Frontal cortex (tissue), 4 donors: ENCODE data around the gene SLC25A26. TPM values are rescaled to one million over a fixed set of nuclear protein-coding genes. Genes with fewer than 3 reads are reported as not detected.
"Not testable (repeated sequence)": the region's sequence is repeated elsewhere in the genome, so short reads cannot be mapped to it uniquely, and the experiment has no call there.

Experiments used
- DNase-seq, 2 donors: peaks; one replicate each; pipeline ENCODE4 v3.0.0; 2012; ENCODE audit warnings: low spot score in 2 of 2
- FAIRE-seq: peaks from 2 replicates; lab custom pipeline; 2012; peaks lifted over from hg19 to GRCh38; lab: Jason Lieb, UNC
- total RNA-seq: library from RNA; depleted of rRNA; stranded (reverse); fragments of >200 nt; gene quantifications from one replicate; pipeline ENCODE4 v1.2.3, GENCODE V29; 2014
- donor health status: control.
- donor health status: control.
- donor health status: control.

The SLC25A26 gene
- total RNA-seq, 1 donor from 2014 or later: 22.0 TPM

DNA sequence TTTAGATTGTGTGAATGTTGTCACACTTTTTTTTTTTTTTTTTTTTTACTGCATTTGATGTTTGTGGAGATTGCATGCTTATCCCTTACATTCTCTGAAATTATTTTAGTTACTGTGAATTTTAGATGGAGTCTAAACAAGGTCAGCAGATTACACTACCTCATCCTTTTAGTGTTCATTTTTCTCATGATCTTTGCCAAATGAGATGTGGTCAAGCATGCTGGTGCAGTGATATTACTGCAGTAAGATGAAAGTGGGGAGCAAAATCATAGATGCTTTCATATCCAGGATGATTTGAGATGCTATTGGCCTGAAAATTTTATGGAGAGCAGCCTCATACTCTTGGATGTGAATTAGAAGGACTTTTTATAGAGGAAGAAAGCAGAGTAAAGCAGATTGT lies 45.8 kb downstream of the SLC25A26 start:
- no peak for DNase-seq
- no peak for FAIRE-seq

DNA sequence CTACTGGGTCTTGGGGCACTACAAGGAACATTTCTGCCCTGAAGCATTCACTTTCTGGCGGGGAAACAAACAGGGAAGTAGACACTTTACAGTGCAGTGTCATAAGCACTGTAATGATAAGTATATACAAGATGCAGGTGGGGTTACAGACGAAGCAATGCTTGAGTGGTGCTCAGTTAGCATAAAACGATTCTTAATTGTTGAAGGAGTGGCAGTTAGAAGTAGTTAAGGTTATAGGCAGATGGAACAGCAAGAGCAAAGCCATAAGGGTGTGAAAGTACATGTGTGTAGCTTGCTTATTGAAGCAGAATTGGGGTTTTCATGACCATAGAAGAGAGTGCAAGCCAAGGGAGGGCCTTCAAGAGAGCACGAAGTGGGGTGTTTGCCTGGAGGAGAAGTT lies 46.2 kb downstream of the SLC25A26 start:
- FAIRE-seq: no peak
- DNase-seq: no peak

DNA sequence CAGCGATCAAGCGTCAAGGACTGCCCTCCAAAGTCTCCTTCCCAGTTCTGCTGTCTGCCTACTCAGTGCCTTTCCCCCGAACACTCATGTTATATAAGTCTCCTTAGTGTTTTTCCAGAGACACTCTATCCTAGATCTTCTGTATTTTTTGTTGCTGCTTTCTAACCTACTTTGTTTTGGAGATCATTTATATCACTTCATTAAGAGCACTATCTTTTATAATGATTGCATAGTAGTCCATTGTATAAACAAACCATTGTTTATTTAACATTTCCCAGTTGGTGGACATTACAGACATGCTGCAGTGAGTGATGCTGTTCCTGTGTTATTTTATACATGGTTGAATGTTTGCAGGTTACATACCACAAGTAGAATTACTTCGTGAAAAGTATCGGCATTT lies 47.1 kb downstream of the SLC25A26 start:
- DNase-seq: no peak
- FAIRE-seq: no peak

DNA sequence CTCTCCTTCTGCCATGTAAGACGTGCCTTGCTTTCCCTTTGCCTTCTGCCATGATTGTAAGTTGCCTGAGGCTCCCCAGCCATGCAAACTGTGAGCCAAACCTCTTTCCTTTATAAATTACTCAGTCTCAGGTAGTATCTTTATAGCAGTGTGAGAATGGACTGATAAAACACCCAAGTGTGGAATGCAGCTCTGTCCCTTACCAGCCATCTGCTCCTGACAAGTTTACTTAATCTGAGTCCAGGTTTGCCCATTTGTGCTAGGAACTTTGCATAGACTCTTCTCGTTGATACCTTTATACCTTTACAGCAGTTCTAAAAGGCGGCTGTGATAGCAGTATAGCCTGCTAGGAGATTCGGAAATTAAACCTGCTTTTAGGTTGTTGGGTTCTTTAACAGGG lies 48.1 kb downstream of the SLC25A26 start:
- DNase-seq (no peak), FAIRE-seq (no peak)

DNA sequence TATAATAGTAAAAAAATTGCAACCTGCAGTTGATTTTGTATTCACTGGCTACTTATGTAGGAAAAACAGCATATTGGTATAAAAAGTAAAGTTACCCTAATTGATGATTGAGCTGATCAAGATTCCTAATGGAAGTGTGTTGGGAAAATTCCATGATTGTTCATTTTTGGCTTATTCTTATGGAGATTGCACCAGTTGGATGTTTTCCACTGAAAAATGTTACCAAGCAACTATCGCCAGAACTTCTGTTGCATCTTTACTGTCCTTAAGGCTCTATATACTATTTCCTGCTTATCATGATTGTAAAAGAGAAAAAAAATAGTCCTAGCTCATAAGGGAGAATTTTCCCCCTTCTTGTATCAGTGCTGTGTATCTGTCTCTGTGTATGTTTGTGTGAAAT lies 48.6 kb downstream of the SLC25A26 start:
- DNase-seq: no peak
- FAIRE-seq: no peak

DNA sequence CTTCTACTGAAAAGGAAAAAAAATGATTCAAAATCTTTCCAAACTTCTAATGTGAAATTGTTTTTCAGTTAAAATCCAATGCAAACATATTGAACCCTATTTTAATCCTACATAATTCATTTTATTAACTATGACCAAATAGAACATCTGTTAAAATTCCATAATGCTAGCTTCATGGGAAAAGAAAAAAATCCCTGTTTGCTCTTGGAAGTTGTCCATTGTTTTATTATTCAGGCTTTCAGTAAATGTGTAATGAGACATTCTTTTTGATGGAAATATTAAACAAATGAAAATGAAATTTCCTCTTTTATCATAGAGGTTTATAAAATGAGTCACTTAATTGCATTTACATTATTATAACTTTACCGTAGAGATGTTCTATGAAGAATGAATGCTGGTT lies 49.5 kb downstream of the SLC25A26 start:
- FAIRE-seq (no peak), DNase-seq (no peak)

DNA sequence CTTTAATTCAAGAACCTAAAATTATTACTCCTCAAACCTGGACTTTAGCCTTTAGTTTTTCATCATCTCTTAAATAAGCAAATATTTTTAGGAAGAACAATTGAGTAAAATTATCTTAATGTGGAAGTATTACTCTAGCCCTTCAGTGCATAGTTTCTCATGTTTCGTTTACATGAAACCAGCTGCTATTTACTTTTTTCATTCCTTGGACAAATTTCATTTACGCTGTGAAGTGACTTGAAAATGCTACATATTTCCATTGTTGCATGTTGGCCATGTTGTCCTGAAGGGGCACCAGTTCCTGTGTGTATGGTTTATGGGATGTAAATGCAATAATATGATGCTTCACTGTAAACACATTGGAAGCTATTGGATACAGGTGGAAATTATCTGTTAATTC lies 49.9 kb downstream of the SLC25A26 start:
- DNase-seq (no peak), FAIRE-seq (no peak)

DNA sequence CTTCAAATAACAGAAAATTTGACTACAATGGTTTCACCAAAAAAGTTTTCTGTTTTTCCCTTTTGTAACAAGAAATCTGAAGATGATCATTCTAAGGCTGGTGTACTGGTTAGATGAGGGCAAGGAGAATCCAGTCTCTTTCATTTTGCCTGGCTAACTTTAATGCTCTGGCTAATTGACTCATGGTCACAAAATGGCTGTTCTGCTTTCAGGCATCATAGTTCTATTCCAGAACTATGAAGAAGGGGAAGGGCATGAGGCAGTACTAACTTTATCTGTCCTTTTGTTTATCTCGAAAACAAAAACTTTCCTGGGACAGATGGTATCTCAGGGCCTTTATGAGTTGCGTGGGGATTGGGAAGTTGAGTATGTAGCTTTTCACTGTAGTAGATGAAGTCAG lies 50.4 kb downstream of the SLC25A26 start:
- FAIRE-seq (no peak), DNase-seq (no peak)

DNA sequence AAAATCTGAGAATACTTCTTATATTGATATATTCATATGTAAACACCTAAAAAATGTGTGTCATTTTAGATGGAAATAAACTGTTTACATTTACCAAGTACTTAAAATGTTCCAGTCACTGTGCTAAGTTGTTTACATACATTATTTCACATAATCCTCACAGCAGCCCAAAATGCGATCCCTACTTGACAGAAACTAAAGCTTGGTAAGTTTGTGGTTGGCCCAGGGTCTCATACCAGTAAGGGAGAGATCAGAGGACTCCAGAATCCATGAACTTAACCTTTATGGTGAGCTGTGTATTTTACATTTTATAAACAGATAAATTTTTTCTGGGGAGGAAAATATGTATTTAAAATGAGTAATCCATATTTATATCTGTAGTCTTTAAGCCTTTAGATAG lies 51.2 kb downstream of the SLC25A26 start:
- DNase-seq: no peak
- no peak for FAIRE-seq

DNA sequence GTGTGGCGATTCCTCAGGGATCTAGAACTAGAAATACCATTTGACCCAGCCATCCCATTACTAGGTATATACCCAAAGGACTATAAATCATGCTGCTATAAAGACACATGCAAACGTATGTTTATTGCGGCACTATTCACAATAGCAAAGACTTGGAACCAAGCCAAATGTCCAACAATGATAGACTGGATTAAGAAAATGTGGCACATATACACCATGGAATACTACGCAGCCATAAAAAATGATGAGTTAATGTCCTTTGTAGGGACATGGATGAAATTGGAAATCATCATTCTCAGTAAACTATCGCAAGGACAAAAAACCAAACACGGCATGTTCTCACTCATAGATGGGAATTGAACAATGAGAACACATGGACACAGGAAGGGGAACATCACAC lies 54.0 kb downstream of the SLC25A26 start:
- DNase-seq, FAIRE-seq: not testable (repeated sequence)

DNA sequence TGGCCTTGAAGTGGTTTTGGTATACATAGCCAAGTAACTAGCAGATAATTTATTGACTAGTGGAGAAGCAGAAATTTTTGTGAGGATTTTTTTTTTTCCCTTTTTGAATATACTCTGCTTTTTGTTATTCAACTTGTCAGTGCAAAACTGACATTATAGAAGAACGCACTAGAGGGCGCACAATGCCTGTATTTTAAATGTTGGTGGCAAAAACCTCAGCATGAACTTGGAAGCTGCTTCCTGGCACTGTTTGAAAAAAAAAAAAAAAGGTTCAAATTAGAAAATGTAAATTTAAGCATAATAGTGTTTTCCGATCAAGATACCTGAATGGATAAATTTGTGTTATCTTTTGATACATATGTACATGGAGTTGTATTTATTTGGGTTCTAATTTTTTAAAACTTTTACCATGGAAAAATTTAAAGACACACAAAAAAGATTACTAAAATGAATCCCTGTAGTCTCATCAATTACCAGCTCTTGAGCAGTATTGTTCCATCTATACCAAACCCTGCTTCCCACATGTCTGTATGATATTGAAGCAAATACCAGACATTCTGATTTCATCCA lies 56.0 kb downstream of the SLC25A26 start:
- FAIRE-seq (peak; percentile 98), DNase-seq (peak; percentile 37 to 39)

DNA sequence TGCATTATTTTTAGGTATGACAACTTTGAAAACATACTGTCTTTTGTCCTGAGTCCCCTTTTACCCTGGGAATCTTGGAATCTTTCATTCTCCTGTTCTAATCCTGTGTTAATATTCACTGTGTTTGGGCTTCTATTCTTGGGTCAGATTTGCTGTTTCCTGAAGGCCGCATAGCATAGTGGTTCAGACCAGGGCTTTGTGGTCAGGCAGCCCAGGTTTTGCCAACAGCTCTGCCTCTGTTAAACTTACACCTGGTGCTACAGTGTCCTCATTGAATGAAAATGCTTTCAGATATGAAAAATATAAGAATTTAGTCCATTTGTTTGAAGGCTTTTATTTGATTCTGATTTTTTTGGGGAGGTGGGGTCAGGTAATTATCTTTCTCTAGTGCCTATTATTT lies 58.4 kb downstream of the SLC25A26 start:
- FAIRE-seq (no peak), DNase-seq (no peak)

DNA sequence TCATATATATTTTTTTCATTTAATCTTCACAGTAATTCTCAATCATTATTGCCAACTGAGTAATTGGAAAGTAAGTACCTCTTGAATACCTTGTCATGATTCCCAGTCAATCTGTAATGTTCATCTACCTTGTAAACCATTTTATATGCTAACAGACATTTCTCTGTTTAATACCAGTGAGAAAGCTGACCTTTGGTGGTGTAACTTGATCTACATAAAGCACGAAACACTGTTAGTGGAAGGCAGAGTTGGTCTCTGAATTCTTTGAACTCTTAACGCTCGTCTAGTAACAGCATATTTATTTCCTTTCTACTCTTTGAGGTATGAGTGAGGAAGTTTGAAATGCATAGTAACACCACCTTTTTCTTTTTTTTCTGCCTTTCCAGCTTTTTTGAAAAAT lies 59.5 kb downstream of the SLC25A26 start:
- no peak for FAIRE-seq

DNA sequence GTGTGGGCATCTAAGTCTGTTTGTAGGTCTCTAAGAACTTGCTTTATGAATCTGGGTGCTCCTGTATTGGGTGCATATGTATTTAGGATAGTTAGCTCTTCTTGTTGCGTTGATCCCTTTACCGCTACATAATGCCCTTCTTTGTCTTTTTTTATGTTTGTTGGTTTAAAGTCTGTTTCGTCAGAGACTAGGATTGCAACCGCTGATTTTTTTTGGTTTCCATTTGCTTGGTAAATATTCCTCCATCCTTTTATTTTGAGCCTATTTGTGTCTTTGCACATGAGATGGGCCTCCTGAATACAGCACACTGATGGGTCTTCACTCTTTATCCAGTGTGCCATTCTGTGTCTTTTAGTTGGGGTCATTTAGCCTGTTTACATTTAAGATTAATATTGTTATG lies 71.1 kb downstream of the SLC25A26 start:
- DNase-seq, FAIRE-seq: not testable (repeated sequence)

More for the DNA sequence above, 59.5 kb downstream of the SLC25A26 start:
- no peak for DNase-seq

DNA sequence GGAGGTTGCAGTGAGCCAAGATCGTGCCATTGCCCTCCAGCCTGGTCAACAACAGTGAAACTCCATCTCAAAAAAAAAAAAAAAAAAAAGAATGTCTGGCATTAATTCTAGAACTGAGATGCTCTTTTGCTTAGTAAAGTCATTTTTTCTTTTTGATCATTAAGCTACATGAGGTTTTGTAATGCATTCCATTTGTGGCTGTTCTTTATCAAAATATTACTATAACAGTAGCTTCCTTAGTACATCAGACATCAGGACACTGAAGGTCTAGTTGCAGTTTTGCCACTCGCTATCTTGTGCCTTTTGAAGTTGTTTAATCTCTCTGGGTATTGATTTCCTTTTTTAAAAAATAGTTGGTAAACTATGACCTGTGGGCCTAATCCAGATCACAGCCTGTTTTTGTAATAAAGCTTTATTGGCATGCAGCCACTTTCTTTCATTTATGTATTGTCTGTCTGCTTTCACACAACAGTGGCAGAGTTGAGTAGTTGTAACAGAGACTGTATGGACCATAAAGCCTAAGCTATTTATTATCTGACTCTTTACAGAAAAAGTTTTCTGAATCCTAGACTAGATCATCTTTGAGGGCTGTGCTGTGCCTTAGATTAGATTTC lies 76.6 kb downstream of the SLC25A26 start:
- no peak for FAIRE-seq
- DNase-seq: no peak

DNA sequence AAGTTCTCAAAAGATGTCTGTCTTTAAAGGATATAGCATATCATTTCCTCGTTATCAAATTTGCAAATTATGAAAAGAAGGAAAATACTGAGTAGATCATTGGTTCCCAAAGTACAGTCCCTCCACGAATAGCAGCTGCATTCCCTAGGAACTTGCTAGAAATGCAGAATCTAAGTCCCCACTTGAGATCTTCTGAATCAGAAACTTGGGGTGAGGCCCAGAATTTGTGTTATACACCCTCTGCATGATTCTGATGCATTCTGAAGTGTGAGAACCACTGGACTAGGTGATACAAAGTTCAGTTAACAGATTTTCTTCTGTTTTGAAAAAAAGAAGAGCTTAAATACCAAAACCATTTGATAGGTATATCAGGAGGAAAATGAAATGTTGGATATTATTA lies 77.1 kb downstream of the SLC25A26 start:
- peak; percentile 19 for FAIRE-seq
- DNase-seq: no peak

DNA sequence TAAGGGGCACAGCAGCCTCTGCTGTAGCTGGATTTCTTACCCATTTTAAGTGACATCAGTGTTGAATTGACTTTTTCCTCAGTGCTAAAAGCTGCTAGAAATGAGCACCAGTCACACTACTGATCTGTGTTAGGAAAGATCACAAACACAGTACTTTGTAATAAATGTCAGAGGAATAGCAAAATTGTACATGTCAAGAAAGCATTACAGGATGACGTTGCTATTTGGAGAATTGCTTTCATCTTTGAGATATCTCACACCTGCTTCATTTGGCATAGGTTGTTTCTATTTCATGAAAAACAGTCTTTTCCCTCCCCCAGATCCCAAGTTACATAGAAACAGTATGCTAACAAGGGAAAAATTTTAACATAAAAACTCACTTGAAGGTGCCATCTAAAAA lies 77.8 kb downstream of the SLC25A26 start:
- FAIRE-seq (no peak), DNase-seq (no peak)

DNA sequence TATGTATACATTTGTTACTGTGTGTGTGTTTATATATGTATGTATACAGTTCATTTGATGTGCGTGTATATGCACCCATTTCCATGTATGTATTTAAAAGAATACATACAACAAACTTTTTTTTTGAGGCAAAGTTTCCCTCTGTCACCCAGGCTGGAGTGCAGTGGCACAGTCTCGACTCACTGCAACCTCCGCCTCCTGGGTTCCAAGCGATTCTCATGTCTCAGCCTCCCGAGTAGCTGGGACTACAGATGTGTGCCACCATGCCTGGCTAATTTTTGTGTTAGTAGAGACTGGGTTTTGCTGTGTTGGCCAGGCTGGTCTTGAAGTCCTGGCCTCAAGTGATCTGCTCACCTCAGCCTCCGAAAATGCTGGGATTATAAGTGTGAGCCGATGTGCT lies 78.3 kb downstream of the SLC25A26 start:
- FAIRE-seq, DNase-seq: not testable (repeated sequence)

DNA sequence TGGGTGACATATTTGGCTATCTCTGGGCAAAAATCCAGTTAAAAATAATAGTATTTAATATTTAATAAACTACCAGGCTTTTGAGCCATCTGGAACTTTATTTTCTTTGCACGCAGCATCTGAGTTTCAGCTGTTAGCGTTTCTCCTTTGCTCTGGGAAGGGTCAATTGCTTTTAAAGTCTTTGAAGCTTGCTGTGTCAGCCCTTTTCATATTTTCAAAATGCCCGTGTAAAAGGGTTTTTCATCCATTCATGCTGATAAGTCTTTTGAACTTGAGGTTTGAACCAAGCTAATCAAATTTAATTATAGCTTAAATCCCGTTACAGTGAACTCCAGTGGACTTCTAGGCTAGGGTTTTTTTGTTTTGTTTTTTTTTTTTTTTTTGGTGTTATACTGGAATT lies 79.1 kb downstream of the SLC25A26 start:
- no peak for DNase-seq
- FAIRE-seq: no peak

DNA sequence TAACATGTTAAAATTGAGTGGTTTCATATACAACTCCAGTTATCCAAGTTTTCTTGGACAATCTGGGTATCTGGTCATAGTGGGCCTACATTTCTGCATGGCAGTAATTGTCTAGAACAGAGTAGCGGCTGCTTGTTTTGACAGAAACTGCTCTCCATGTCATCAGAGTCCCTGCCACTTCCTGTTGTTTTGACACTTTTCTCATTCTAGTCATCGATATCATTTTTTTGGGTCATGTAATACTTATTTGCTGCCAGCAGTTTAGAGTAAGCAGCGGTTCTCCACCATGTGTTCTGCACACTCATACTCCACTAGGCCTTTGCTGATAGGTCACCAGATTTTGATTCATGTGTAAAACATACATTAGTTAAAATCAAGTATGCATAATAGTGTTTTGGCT lies 81.5 kb downstream of the SLC25A26 start:
- no peak for FAIRE-seq

DNA sequence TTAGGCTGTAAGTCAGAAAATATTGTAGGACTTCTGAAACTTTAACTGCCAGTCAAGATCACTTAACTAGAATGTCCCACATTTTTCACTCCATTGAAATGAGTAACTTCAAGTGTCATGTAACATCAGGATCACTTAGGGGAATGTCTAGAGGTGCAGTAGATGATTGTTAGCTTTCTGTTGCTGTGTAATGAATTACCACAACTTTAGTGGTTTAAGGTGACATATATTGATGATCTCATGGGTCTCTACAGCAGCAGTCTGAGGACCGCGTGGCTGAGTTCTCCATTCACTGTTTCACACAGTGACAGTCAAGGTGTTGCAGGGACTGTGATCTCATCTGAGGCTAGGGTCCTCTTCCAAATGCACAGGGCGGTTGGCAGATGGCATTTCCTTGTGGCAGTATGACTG lies 82.7 kb downstream of the SLC25A26 start:
- no peak for DNase-seq

More for the DNA sequence above, 81.5 kb downstream of the SLC25A26 start:
- no peak for DNase-seq

DNA sequence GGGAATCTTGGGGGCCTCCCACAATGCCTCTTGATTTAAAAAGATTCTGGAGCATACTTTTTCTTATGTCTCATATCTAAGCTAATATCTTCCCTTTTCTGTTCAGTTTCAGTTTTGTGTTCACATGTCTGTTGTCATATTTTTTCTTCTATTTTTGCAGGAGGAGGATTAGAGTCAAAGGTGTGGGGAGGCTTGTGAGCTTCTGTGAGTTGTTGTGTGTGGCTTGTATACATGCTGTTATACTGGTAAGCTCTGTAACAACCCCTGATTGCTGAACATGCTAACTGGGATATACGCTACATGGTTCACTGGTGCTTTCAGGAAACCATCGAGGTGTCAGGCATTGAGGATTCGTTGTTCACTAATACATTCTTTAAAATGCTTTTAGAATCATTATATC lies 83.5 kb downstream of the SLC25A26 start:
- DNase-seq (no peak), FAIRE-seq (no peak)

More for the DNA sequence above, 82.7 kb downstream of the SLC25A26 start:
- FAIRE-seq: no peak
